GM19239 (cell line): ENCODE measurements around the gene SLC5A10.
"Not testable (repeated sequence)": the region's sequence is repeated elsewhere in the genome, so short reads cannot be mapped to it uniquely, and the experiment has no call there.

Source experiments
- DNase-seq: peaks from one replicate; pipeline ENCODE4 v3.0.0; 2011; ENCODE audit warnings: low spot score; ENCODE audit not compliant: insufficient read length
- FAIRE-seq: peaks from 2 replicates; lab custom pipeline; 2011; peaks lifted over from hg19 to GRCh38; lab: Jason Lieb, UNC

Gene SLC5A10

GRCh38 chr17:19070318-19071168, 118.6 kb downstream of the SLC5A10 start:
- not testable (repeated sequence) for FAIRE-seq, DNase-seq
